Progenitor cell of endocrine pancreas (in vitro differentiated cells): ENCODE measurements around the gene TMEM45B. TPM values are rescaled to one million over a fixed set of nuclear protein-coding genes. Genes with fewer than 3 reads are reported as not detected.

Experiments used
- DNase-seq: peaks from one replicate; pipeline ENCODE4 v3.0.0; 2021; ENCODE audit warnings: low spot score; ENCODE audit not compliant: unreplicated experiment
- H3K27ac Mint-ChIP-seq: 2 replicates; pipeline ENCODE4 v1.8.0; 2021; ENCODE audit warnings: mild to moderate bottlenecking, moderate library complexity, mixed read lengths
- H3K27me3 Mint-ChIP-seq: 2 replicates; pipeline ENCODE4 v1.8.0; 2021; ENCODE audit warnings: mixed read lengths
- H3K36me3 Mint-ChIP-seq: 2 replicates; pipeline ENCODE4 v1.8.0; 2022; ENCODE audit warnings: mixed read lengths; ENCODE audit not compliant: insufficient read depth
- H3K4me1 Mint-ChIP-seq: 2 replicates; pipeline ENCODE4 v1.8.0; 2021; ENCODE audit warnings: low read depth, mixed read lengths
- H3K4me3 Mint-ChIP-seq: 2 replicates; pipeline ENCODE4 v1.8.0; 2021; ENCODE audit warnings: low read depth, mild to moderate bottlenecking, moderate library complexity, mixed read lengths
- H3K9me3 Mint-ChIP-seq: 2 replicates; pipeline ENCODE4 v1.8.0; 2021; ENCODE audit warnings: low read depth, mixed read lengths
- CTCF ChIP-seq: fragments of 200-600 bp; sonication (generic); IDR thresholded peaks from one replicate; pipeline ENCODE4 v1.5.0; 2021; ENCODE audit warnings: antibody characterized with exemption, mild to moderate bottlenecking; ENCODE audit not compliant: unreplicated experiment
- total RNA-seq: library from RNA; stranded (reverse); gene quantifications from 2 replicates; pipeline ENCODE4 v1.2.1, GENCODE V29; 2021

TMEM45B gene
- total RNA-seq, 1 donor from 2014 or later: 1.4 TPM

- peaks cover 35% of the 10 kb centered on the region for H3K36me3 Mint-ChIP-seq
- no peak for DNase-seq
- no peak overlapping the region for H3K27ac Mint-ChIP-seq
Observed at GRCh38 chr11:129880311-129880710, 64.7 kb downstream of the TMEM45B start.

DNA sequence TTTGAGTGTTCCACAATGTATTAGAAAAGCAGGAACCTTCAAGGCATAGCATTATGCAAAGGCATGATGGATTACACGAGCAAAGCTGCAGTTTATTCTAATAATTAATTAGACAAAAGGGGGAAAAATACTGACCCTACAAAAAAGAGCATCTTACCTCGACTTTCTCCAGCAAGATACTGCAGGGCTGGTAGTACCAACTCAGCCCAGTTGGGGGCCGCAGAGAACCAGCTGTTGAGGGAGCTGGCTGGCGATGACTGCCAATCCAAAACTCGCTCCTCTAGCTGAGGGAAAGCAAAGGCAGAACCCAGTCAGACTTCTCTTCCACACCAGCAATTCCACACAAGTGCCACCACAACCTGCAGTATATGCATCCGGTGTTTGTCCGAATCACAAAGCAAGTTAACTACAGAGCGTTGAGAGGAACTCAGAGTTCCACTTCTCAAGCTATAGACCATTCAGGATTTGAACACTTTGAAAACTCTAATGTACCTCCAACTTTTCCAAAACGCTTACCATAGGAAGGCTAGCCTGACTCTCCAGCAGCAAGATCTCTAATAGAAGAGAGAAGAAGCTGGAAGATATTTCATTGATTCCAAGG, 66.0 kb downstream of the TMEM45B start:
- no peak overlapping the region for H3K27ac Mint-ChIP-seq
- peak; percentile 65 for TF ChIP-seq CTCF
- H3K27me3 Mint-ChIP-seq: no peaks in the 10 kb centered on the region
- DNase-seq: peak; percentile 22
- H3K36me3 Mint-ChIP-seq: peaks cover 38% of the 10 kb centered on the region
- H3K9me3 Mint-ChIP-seq: no peaks in the 10 kb centered on the region
- H3K4me1 Mint-ChIP-seq: no peaks in the 10 kb centered on the region
- H3K4me3 Mint-ChIP-seq: no peak overlapping the region

More at GRCh38 chr11:129880311-129880710, 64.7 kb downstream of the TMEM45B start:
- no peak for TF ChIP-seq CTCF
- Mint-ChIP-seq H3K9me3 (no peaks in the 10 kb centered on the region), H3K4me1 (no peaks in the 10 kb centered on the region), H3K27me3 (no peaks in the 10 kb centered on the region), H3K4me3 (no peak overlapping the region)

DNA sequence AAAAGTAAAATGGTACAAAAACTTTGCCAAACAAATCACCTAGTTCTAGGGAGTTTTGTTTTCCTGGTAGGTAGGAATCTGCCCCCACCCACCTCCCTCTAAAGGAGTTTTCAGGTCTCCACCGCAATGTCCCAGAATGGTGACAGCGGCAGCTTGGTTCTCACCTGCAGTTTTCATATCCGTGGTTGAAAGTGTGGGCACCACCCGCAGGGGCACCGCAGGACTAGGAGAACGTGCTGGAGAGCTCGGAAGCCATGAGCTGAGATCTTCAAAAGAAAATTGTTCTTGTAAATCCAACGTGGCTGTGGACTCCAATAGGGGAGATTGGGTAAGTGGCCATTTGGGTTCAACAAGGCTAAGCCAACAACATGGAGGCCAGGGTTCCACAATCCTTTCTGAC, 68.9 kb downstream of the TMEM45B start:
- DNase-seq: no peak
- H3K4me1 Mint-ChIP-seq: no peaks in the 10 kb centered on the region
- no peaks in the 10 kb centered on the region for H3K9me3 Mint-ChIP-seq

GRCh38 chr11:129885381-129885780, 69.7 kb downstream of the TMEM45B start:
- peaks cover 42% of the 10 kb centered on the region for H3K36me3 Mint-ChIP-seq
- DNase-seq: no peak

More for the DNA sequence above, 68.9 kb downstream of the TMEM45B start:
- Mint-ChIP-seq H3K4me3 (no peak overlapping the region), H3K27me3 (no peaks in the 10 kb centered on the region), H3K27ac (no peak overlapping the region), H3K36me3 (peaks cover 43% of the 10 kb centered on the region)
- no peak for TF ChIP-seq CTCF

DNA sequence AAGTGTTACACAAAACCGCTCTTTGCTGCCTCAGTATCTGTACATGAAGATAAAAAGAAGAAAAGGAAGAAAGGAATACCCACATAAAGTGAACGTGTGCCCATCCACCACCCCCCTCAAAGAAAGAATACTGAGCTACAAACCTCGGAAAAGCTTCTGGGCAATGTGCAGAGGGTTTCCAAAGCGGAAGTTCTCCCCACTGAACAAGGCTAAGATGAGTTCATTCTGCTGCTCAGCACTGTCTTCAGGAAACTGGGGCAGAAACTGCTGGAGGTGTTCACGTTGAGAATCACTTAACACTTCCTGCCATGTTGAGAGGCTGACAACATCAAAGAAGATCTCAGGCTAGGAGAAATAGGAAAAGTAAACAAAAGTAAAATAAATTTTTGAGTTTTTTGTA, 72.8 kb downstream of the TMEM45B start:
- no peaks in the 10 kb centered on the region for H3K9me3 Mint-ChIP-seq
- H3K4me3 Mint-ChIP-seq: no peak overlapping the region
- no peaks in the 10 kb centered on the region for H3K27me3 Mint-ChIP-seq
- no peak overlapping the region for H3K27ac Mint-ChIP-seq
- peaks cover 41% of the 10 kb centered on the region for H3K36me3 Mint-ChIP-seq
- DNase-seq: no peak
- TF ChIP-seq CTCF: no peak
- H3K4me1 Mint-ChIP-seq: no peaks in the 10 kb centered on the region

More at GRCh38 chr11:129885381-129885780, 69.7 kb downstream of the TMEM45B start:
- no peaks in the 10 kb centered on the region for H3K27me3 Mint-ChIP-seq
- no peak overlapping the region for H3K4me3 Mint-ChIP-seq
- H3K9me3 Mint-ChIP-seq: no peaks in the 10 kb centered on the region
- no peak overlapping the region for H3K27ac Mint-ChIP-seq
- TF ChIP-seq CTCF: no peak
- no peaks in the 10 kb centered on the region for H3K4me1 Mint-ChIP-seq
